VCaP (cell line): ENCODE measurements around the gene EIF1B.
A peak's percentile ranks its signal among the peaks of the same experiment; 100 is the strongest.

ENCODE experiments used
- H3K27ac ChIP-seq: fragments of 450-650 bp; 2 replicates; pipeline ENCODE4 v1.5.1; 2017
- CTCF ChIP-seq: fragments of 450-650 bp; conservative IDR thresholded peaks from 2 replicates; pipeline ENCODE4 v1.5.1; 2017; ENCODE audit warnings: mild to moderate bottlenecking, moderate library complexity

EIF1B gene

GRCh38 chr3:40299130-40299720 lies 10.3 kb upstream of the EIF1B start:
- no peak overlapping the region for H3K27ac ChIP-seq
- no peak for TF ChIP-seq CTCF

- TF ChIP-seq CTCF: no peak
Measured at GRCh38 chr3:40299721-40300335, 9.7 kb upstream of the EIF1B start.

GRCh38 chr3:40302784-40303183 lies 6.7 kb upstream of the EIF1B start:
- TF ChIP-seq CTCF: no peak
- no peak overlapping the region for H3K27ac ChIP-seq

More at GRCh38 chr3:40299721-40300335, 9.7 kb upstream of the EIF1B start:
- H3K27ac ChIP-seq: no peak overlapping the region

- H3K27ac ChIP-seq: no peak overlapping the region
- no peak for TF ChIP-seq CTCF
Measured at GRCh38 chr3:40304352-40304751, 5.2 kb upstream of the EIF1B start.

- no peak for TF ChIP-seq CTCF
- H3K27ac ChIP-seq: no peak overlapping the region
Measured at GRCh38 chr3:40306336-40306735, 3.2 kb upstream of the EIF1B start.

- TF ChIP-seq CTCF: no peak
- no peak overlapping the region for H3K27ac ChIP-seq
Measured at GRCh38 chr3:40307176-40307575, 2.3 kb upstream of the EIF1B start.

GRCh38 chr3:40308725-40309417 lies 636 bp upstream of the EIF1B start:
- H3K27ac ChIP-seq: peak overlapping the region; percentile 91; the same call in 1 of the 2 replicates
- no peak for TF ChIP-seq CTCF
